Right atrium auricular region (tissue), 2 donors: ENCODE measurements around the gene SPSB4. TPM values are rescaled to one million over a fixed set of nuclear protein-coding genes. Genes with fewer than 3 reads are reported as not detected.
A peak's percentile ranks its signal among the peaks of the same experiment; 100 is the strongest.

Source experiments
- DNase-seq: peaks from one replicate; pipeline ENCODE4 v3.0.0-alpha.2; 2019; ENCODE audit warnings: low spot score
- H3K27ac ChIP-seq, 2 donors: fragments of 200-600 bp; sonication (generic); 1 replicate in 1 of 2; 2 replicates in 1 of 2; pipeline ENCODE4 v1.5.1; 2016 to 2019
- H3K27me3 ChIP-seq, 2 donors: fragments of 200-600 bp; sonication (generic); one replicate each; pipeline versions ENCODE4 v1.5.1 to v1.6.0; 2017 to 2019
- H3K36me3 ChIP-seq: fragments of 200-600 bp; sonication (generic); one replicate; pipeline ENCODE4 v1.5.1; 2016
- H3K4me1 ChIP-seq, 2 donors: fragments of 200-600 bp; sonication (generic); one replicate each; pipeline versions ENCODE4 v1.5.1 to v1.6.0; 2017 to 2019
- H3K4me3 ChIP-seq, 2 donors: fragments of 200-600 bp; sonication (generic); 1 replicate in 1 of 2; 2 replicates in 1 of 2; pipeline ENCODE4 v1.5.1; 2017 to 2019; ENCODE audit warnings: mild to moderate bottlenecking in 1 of 2, moderate library complexity in 1 of 2
- H3K9me3 ChIP-seq, 2 donors: fragments of 200-600 bp; sonication (generic); one replicate each; pipeline ENCODE4 v1.5.1; 2019
- total RNA-seq, 2 donors: library from RNA; depleted of rRNA; stranded (reverse); fragments of >200 nt; gene quantifications; one replicate each; pipeline ENCODE4 v1.1.0, GENCODE V29; 2016
- TF ChIP-seq, protein P1 (sequence below), 2 donors: fragments of 200-600 bp; sonication (generic); IDR thresholded peaks; one replicate each; pipeline ENCODE4 v1.5.1; 2019; ENCODE audit warnings: antibody characterized with exemption in 2 of 2

The SPSB4 gene
- total RNA-seq, 2 donors from 2014 or later = 1.8 to 6.9 TPM

DNA sequence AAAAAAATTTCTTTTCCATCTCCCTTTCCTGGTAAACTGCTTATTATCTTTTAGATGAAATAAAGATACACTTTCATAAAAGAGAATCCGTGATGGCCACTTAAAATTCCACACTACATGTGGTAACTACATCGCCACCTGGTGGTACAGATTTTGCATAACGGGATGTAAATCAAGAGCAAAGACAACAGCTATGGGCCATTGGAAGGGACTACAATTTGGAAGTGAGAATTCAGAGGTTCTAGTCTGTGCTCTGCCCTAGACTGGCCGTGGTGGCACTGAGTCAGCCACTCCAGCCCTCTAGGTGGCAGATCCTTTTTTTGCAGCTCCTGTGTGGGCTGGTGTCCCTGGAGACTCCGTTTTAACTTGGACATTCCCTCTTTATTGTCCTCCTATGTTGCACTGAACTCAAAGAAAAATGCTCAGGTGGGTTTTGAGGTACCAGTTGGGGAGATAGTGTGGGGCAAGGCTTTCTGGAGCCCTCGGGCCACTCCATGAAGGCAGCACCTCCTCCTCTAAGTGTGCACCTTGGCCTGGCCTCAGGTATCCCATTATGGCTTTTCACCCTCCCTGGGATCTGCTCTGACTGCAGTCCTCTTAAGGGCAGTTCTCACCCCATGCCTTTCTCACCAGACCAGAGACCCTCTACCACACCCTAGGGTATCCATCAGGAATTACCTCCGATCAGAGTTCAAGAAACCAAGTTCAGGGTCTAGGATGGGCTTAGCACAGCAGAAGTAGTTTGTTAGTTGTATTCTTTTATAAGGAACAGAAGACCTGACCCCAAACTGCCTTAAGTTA is 54.9 kb downstream of the SPSB4 start:
- Histone ChIP-seq H3K4me3 (no peak overlapping the region), H3K27ac (no peak overlapping the region), H3K27me3 (no peaks in the 10 kb centered on the region), H3K4me1 (peaks cover 0 to 30% of the 10 kb centered on the region in 2 donors), H3K36me3 (no peaks in the 10 kb centered on the region), H3K9me3 (no peaks in the 10 kb centered on the region)
- peak; percentile 90 for DNase-seq
- TF ChIP-seq, protein P1, sequence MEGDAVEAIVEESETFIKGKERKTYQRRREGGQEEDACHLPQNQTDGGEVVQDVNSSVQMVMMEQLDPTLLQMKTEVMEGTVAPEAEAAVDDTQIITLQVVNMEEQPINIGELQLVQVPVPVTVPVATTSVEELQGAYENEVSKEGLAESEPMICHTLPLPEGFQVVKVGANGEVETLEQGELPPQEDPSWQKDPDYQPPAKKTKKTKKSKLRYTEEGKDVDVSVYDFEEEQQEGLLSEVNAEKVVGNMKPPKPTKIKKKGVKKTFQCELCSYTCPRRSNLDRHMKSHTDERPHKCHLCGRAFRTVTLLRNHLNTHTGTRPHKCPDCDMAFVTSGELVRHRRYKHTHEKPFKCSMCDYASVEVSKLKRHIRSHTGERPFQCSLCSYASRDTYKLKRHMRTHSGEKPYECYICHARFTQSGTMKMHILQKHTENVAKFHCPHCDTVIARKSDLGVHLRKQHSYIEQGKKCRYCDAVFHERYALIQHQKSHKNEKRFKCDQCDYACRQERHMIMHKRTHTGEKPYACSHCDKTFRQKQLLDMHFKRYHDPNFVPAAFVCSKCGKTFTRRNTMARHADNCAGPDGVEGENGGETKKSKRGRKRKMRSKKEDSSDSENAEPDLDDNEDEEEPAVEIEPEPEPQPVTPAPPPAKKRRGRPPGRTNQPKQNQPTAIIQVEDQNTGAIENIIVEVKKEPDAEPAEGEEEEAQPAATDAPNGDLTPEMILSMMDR (IDR thresholded peaks at IDR 0.05) = peak; percentile 53 to 82

- no peak overlapping the region for H3K4me3 ChIP-seq
- no peak overlapping the region for H3K27ac ChIP-seq
- no peaks in the 10 kb centered on the region for H3K36me3 ChIP-seq
- DNase-seq = no peak
- no peaks in the 10 kb centered on the region for H3K9me3 ChIP-seq
- H3K27me3 ChIP-seq = no peaks in the 10 kb centered on the region
- TF ChIP-seq, protein P1 (IDR thresholded peaks at IDR 0.05) = no peak
- H3K4me1 ChIP-seq = peaks cover 0 to 30% of the 10 kb centered on the region in 2 donors
Measured at GRCh38 chr3:141106842-141107241, 55.7 kb downstream of the SPSB4 start.

DNA sequence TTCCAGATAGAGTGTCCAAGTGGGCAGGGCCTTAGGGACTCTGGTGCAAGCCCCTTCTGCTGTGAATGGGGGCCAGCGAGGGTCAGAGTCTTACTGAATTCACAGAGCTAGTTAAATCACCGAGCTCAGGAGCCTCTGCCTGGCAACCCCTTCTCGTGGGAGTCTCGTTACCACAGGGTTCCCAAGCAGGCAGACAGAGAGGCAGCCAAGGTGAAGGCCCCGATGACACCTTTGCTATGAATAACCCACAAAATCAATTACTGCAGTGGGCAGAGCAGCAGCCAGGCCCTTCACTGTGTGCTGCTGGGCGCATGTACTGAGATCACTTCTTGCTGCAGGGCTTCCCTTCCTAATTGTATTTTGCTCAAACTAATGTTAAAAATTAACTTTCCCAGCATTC is 56.9 kb downstream of the SPSB4 start:
- Histone ChIP-seq H3K9me3 (no peaks in the 10 kb centered on the region), H3K36me3 (no peaks in the 10 kb centered on the region), H3K27ac (peak overlapping the region; percentile 44 to 77), H3K4me1 (peaks cover 0 to 30% of the 10 kb centered on the region in 2 donors), H3K27me3 (no peaks in the 10 kb centered on the region), H3K4me3 (no peak overlapping the region)
- DNase-seq = peak; percentile 44
- TF ChIP-seq, protein P1 (IDR thresholded peaks at IDR 0.05) = no peak

GRCh38 chr3:141109751-141110150 is 58.6 kb downstream of the SPSB4 start:
- DNase-seq = peak; percentile 56
- no peaks in the 10 kb centered on the region for H3K9me3 ChIP-seq

DNA sequence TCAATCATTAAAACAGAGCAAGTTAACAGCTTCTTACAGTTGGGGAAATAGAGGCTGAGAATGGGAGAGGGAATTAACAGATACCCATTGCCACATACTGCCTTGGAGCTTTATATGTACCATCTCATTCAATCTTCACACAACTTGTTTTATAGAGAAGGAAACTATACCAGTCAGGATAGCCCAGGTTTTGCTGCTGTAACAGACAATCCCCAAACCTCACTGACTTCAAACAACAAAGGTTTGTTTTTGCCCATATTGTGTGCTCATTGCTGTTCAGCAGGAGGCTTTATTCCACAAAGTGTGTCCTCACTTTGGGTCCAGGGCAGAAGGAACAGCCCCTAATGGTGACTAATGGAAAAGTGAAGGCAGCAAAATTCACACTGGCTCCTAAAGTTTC is 59.2 kb downstream of the SPSB4 start:
- TF ChIP-seq, protein P1 (IDR thresholded peaks at IDR 0.05) = no peak
- Histone ChIP-seq H3K9me3 (no peaks in the 10 kb centered on the region), H3K4me3 (no peak overlapping the region), H3K4me1 (peaks cover 0 to 33% of the 10 kb centered on the region in 2 donors), H3K36me3 (no peaks in the 10 kb centered on the region), H3K27me3 (no peaks in the 10 kb centered on the region), H3K27ac (peak overlapping the region; percentile 77 to 85)
- no peak for DNase-seq

More at GRCh38 chr3:141109751-141110150, 58.6 kb downstream of the SPSB4 start:
- Histone ChIP-seq H3K36me3 (no peaks in the 10 kb centered on the region), H3K4me1 (peaks cover 0 to 29% of the 10 kb centered on the region in 2 donors), H3K27ac (peak overlapping the region; percentile 77 to 85), H3K27me3 (no peaks in the 10 kb centered on the region), H3K4me3 (no peak overlapping the region)
- TF ChIP-seq, protein P1 (IDR thresholded peaks at IDR 0.05) = peak in 1 of 2 donors; percentile 50
